Motor neuron (in vitro differentiated cells): ENCODE results near the gene CHST14. TPM values are rescaled to one million over a fixed set of nuclear protein-coding genes. Genes with fewer than 3 reads are reported as not detected.
"Not testable (repeated sequence)": the region's sequence is repeated elsewhere in the genome, so short reads cannot be mapped to it uniquely, and the experiment has no call there.

ENCODE experiments used
- ATAC-seq, 8 experiments: fragments of 200-7000 bp; cut with Tn5 transposase; replicated peaks in 6 of 8; 2 replicates each; pipeline ENCODE4 v1.8.0; 2021; ENCODE audit warnings: mild to moderate bottlenecking in 8 of 8, moderate library complexity in 8 of 8
- H3K27ac ChIP-seq, 2 donors: fragments of 250-450 bp; sonication (Bioruptor Pico); 2 replicates each; pipeline ENCODE4 v1.9.0; 2021; ENCODE audit warnings: antibody characterized with exemption in 2 of 2, mild to moderate bottlenecking in 2 of 2, moderate library complexity in 1 of 2
- H3K4me1 ChIP-seq, 2 donors: fragments of 250-450 bp; sonication (Bioruptor Pico); replicated peaks in 1 of 2; 2 replicates each; pipeline ENCODE4 v1.6.1; 2021; ENCODE audit warnings: antibody characterized with exemption in 2 of 2, mild to moderate bottlenecking in 2 of 2, moderate library complexity in 1 of 2
- H3K4me3 ChIP-seq, 5 donors: fragments of 250-450 bp; sonication (Bioruptor Pico); 2 replicates each; pipeline ENCODE4 v1.9.0; 2021; ENCODE audit warnings: antibody characterized with exemption in 5 of 5, mild to moderate bottlenecking in 5 of 5, moderate library complexity in 4 of 5
- WGBS, 10 experiments: fragments of 450-650 bp; shearing (Covaris generic); methylation state at CpG; one replicate each; pipeline ENCODE4 v1.0.0; 2022; 5-methylcytosine and 5-hydroxymethylcytosine counted together
- in situ Hi-C, 9 experiments: fragments of 400-800 bp; cut with MboI; loops; one replicate each; pipeline ENCODE4 v1.15.0; 2021; ENCODE audit warnings: low sequenced_read_pairs in 9 of 9, low pct_unique_long_range_greater_than_20kb in 2 of 9; ENCODE audit not compliant: unreplicated experiment in 9 of 9
- total RNA-seq, 8 experiments: library from RNA; unstranded; fragments of 300-600 nt; gene quantifications; 2 replicates each; pipeline versions ENCODE4 v1.2.3 to v1.2.4, GENCODE V29; 2022

The CHST14 gene
- total RNA-seq, 8 experiments from 2014 or later: 2.1 to 12.0 (median 6.0) TPM

GRCh38 chr15:40445421-40445922 is 25.3 kb upstream of the CHST14 start:
- Histone ChIP-seq H3K4me1 (peaks cover 34 to 42% of the 10 kb centered on the region in 2 donors), H3K27ac (no peak overlapping the region), H3K4me3 (peak overlapping the region in 1 of 5 donors; percentile 11)
- in situ Hi-C loops: no loop called here
- no peak for ATAC-seq
- WGBS, 10 experiments: 10 to 80% (median 26%) methylated on average over 2 to 8 of the region's 9 CpGs

- WGBS, 10 experiments: 45% methylated on average over 3 of the region's 3 CpGs; no CpG with 5 or more reads in 9 of the 10 experiments
- no peak overlapping the region for H3K4me3 ChIP-seq
- H3K27ac ChIP-seq: no peak overlapping the region
- peaks cover 34 to 42% of the 10 kb centered on the region in 2 donors for H3K4me1 ChIP-seq
- in situ Hi-C loops: no loop called here
- no peak for ATAC-seq
Observed at GRCh38 chr15:40446144-40446543, 24.6 kb upstream of the CHST14 start.

GRCh38 chr15:40448354-40448753 is 22.4 kb upstream of the CHST14 start:
- no peak overlapping the region for H3K27ac ChIP-seq
- 50 to 100% (median 87%) methylated on average over 1 to 4 of the region's 4 CpGs; no CpG with 5 or more reads in 3 of the 10 experiments for whole genome bisulfite sequencing, 10 experiments
- in situ Hi-C loops: no loop called here
- H3K4me3 ChIP-seq: no peak overlapping the region
- peaks cover 27 to 31% of the 10 kb centered on the region in 2 donors for H3K4me1 ChIP-seq
- ATAC-seq: no peak

- in situ Hi-C loops: no loop called here
- peak in 1 of 8 experiments; percentile 23 for ATAC-seq
- Histone ChIP-seq H3K4me3 (no peak overlapping the region), H3K4me1 (peaks cover 22% of the 10 kb centered on the region in 2 donors), H3K27ac (no peak overlapping the region)
Observed at GRCh38 chr15:40449275-40449674, 21.5 kb upstream of the CHST14 start.

GRCh38 chr15:40450047-40450446 is 20.7 kb upstream of the CHST14 start:
- ATAC-seq: no peak

GRCh38 chr15:40451527-40452158 is 19.1 kb upstream of the CHST14 start:
- WGBS, 10 experiments: 55 to 100% (median 80%) methylated on average over 1 to 3 of the region's 3 CpGs; no CpG with 5 or more reads in 2 of the 10 experiments
- ATAC-seq: no peak
- peaks cover 0 to 6% of the 10 kb centered on the region in 2 donors for H3K4me1 ChIP-seq
- in situ Hi-C loops: no loop called here
- H3K27ac ChIP-seq: no peak overlapping the region
- no peak overlapping the region for H3K4me3 ChIP-seq

More at GRCh38 chr15:40450047-40450446, 20.7 kb upstream of the CHST14 start:
- Histone ChIP-seq H3K4me1 (peaks cover 15 to 19% of the 10 kb centered on the region in 2 donors), H3K4me3 (no peak overlapping the region), H3K27ac (no peak overlapping the region)
- WGBS, 10 experiments: 60 to 100% (median 100%) methylated on average over 1 to 2 of the region's 2 CpGs; no CpG with 5 or more reads in 4 of the 10 experiments
- in situ Hi-C loops: no loop called here

GRCh38 chr15:40452296-40453090 is 18.3 kb upstream of the CHST14 start:
- peaks cover 0 to 6% of the 10 kb centered on the region in 2 donors for H3K4me1 ChIP-seq
- no peak overlapping the region for H3K4me3 ChIP-seq
- in situ Hi-C loops: no loop called here
- no peak for ATAC-seq
- no peak overlapping the region for H3K27ac ChIP-seq
- 17 to 71% (median 47%) methylated on average over 1 to 6 of the region's 11 CpGs; no CpG with 5 or more reads in 6 of the 10 experiments for WGBS, 10 experiments

- ATAC-seq, H3K4me1 ChIP-seq, H3K4me3 ChIP-seq, in situ Hi-C loops, H3K27ac ChIP-seq: not testable (repeated sequence)
- WGBS, 10 experiments: 100% methylated on average over 1 of the region's 3 CpGs; no CpG with 5 or more reads in 8 of the 10 experiments
Observed at GRCh38 chr15:40453941-40454340, 16.8 kb upstream of the CHST14 start.

- Histone ChIP-seq H3K4me1 (peaks cover 0 to 6% of the 10 kb centered on the region in 2 donors), H3K27ac (no peak overlapping the region), H3K4me3 (no peak overlapping the region)
- in situ Hi-C loops: no loop called here
- 17 to 81% (median 70%) methylated on average over 1 to 8 of the region's 9 CpGs; no CpG with 5 or more reads in 4 of the 10 experiments for WGBS, 10 experiments
- ATAC-seq: peak in 4 of 8 experiments; percentile 16 to 34 (median 28)
Observed at GRCh38 chr15:40454904-40455391, 15.8 kb upstream of the CHST14 start.

- Histone ChIP-seq H3K4me1 (peaks cover 0 to 6% of the 10 kb centered on the region in 2 donors), H3K4me3 (no peak overlapping the region), H3K27ac (no peak overlapping the region)
- 49 to 97% (median 85%) methylated on average over 1 to 5 of the region's 7 CpGs; no CpG with 5 or more reads in 6 of the 10 experiments for WGBS, 10 experiments
- in situ Hi-C loops: no loop called here
- peak in 3 of 8 experiments; percentile 67 to 84 (median 69) for ATAC-seq
Observed at GRCh38 chr15:40456299-40456712, 14.5 kb upstream of the CHST14 start.

- Histone ChIP-seq H3K4me3 (no peak overlapping the region), H3K27ac (no peak overlapping the region), H3K4me1 (peaks cover 0 to 6% of the 10 kb centered on the region in 2 donors)
- 70 to 92% (median 87%) methylated on average over 2 to 3 of the region's 4 CpGs; no CpG with 5 or more reads in 6 of the 10 experiments for WGBS, 10 experiments
- in situ Hi-C loops: no loop called here
- peak in 1 of 8 experiments; percentile 39 for ATAC-seq
Observed at GRCh38 chr15:40456738-40457137, 14.0 kb upstream of the CHST14 start.

- no peak overlapping the region for H3K4me3 ChIP-seq
- peak in 1 of 8 experiments; percentile 18 for ATAC-seq
- in situ Hi-C loops: no loop called here
- H3K27ac ChIP-seq: no peak overlapping the region
- H3K4me1 ChIP-seq: peaks cover 0 to 6% of the 10 kb centered on the region in 2 donors
- 90 to 100% (median 100%) methylated on average over 1 to 5 of the region's 37 CpGs; no CpG with 5 or more reads in 6 of the 10 experiments for WGBS, 10 experiments
Observed at GRCh38 chr15:40458495-40459371, 12.1 kb upstream of the CHST14 start.
